Fibroblast of upper back skin (primary cell): ENCODE results near the gene ATP5IF1.
A peak's percentile ranks its signal among the peaks of the same experiment; 100 is the strongest.

Experiments used
- DNase-seq: peaks from one replicate; pipeline ENCODE4 v3.0.0-alpha.2; 2013

Gene ATP5IF1

GRCh38 chr1:28267633-28268032, 31.7 kb downstream of the ATP5IF1 start:
- DNase-seq, result no peak

GRCh38 chr1:28269529-28269928, 33.6 kb downstream of the ATP5IF1 start:
- no peak for DNase-seq

GRCh38 chr1:28272215-28272852, 36.4 kb downstream of the ATP5IF1 start:
- no peak for DNase-seq

GRCh38 chr1:28273216-28273860, 37.4 kb downstream of the ATP5IF1 start:
- no peak for DNase-seq

- DNase-seq, result no peak
Measured at GRCh38 chr1:28278763-28279162, 42.8 kb downstream of the ATP5IF1 start.

- no peak for DNase-seq
Measured at GRCh38 chr1:28279721-28280120, 43.8 kb downstream of the ATP5IF1 start.

GRCh38 chr1:28280501-28280900, 44.6 kb downstream of the ATP5IF1 start:
- DNase-seq, result no peak

- no peak for DNase-seq
Measured at GRCh38 chr1:28280977-28281381, 45.1 kb downstream of the ATP5IF1 start.

- no peak for DNase-seq
Measured at GRCh38 chr1:28281608-28282425, 45.9 kb downstream of the ATP5IF1 start.

GRCh38 chr1:28282426-28283407, 46.8 kb downstream of the ATP5IF1 start:
- DNase-seq, result no peak

GRCh38 chr1:28286111-28286510, 50.2 kb downstream of the ATP5IF1 start:
- peak; percentile 10 for DNase-seq
